ENCODE measurements around the gene DNAJC1.

Gene DNAJC1

GRCh38 chr10:22006379-22006884 lies 2.9 kb upstream of the DNAJC1 start:
- no peak for DNase-seq

- no peak for DNase-seq
These were observed 2.2 kb upstream of the DNAJC1 start for GRCh38 chr10:22005763-22006162.

- DNase-seq = no peak
These were observed 393 bp upstream of the DNAJC1 start for GRCh38 chr10:22003964-22004281.

- no peak for DNase-seq
These were observed 846 bp downstream of the DNAJC1 start for GRCh38 chr10:22002591-22003176.

GRCh38 chr10:21995557-21995956 lies 8.0 kb downstream of the DNAJC1 start:
- DNase-seq = no peak

DNA sequence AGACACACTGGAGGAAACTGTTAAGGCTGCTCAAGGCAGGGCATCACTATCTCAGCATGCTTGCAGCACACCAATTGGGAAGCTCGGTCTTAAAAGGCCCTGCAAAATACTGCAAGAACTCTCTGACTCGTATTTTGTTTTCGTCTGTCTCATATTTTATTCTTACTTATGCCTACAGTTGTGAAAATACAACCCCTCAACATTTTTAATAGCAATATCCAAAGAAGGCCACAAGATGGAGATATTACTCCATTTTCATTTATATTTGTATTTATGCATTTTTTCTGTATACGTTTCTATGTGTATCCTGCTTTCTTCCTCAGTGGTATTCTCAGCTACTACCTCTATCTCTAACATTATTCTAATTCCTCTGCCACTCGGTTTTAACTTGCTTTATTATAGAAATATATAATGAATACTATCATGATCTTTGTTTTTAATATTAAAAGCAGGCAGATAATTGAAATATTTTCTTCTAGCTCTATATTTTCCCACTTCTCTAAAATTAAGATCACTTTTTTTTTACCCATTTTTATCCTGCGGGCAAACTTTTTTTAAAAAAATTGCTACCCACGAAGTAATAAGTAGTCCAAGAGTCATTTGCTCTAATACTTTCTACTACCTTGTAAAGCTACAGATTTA lies 10.0 kb downstream of the DNAJC1 start:
- DNase-seq = peak; percentile 15

- DNase-seq = no peak
These were observed 11.7 kb downstream of the DNAJC1 start for GRCh38 chr10:21991785-21992184.

DNA sequence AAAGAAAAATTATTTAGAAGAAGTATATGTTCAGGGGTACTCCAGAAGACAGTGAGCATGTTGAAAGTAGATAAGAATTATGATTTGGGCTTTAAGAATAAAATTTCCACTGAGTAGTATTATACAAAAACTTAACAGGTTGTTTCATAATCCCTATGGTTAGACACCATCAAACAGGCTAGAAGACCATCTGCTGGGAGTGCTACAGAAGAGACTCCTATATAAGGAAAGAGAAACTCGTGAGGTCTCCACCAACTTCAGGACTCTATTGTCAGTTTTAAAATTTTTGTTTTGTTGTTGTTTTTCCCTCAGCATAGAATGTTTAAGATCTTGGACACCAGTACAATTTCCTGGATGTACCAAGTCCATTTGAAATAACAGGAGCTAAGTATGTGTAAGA lies 13.1 kb downstream of the DNAJC1 start:
- no peak for DNase-seq

DNA sequence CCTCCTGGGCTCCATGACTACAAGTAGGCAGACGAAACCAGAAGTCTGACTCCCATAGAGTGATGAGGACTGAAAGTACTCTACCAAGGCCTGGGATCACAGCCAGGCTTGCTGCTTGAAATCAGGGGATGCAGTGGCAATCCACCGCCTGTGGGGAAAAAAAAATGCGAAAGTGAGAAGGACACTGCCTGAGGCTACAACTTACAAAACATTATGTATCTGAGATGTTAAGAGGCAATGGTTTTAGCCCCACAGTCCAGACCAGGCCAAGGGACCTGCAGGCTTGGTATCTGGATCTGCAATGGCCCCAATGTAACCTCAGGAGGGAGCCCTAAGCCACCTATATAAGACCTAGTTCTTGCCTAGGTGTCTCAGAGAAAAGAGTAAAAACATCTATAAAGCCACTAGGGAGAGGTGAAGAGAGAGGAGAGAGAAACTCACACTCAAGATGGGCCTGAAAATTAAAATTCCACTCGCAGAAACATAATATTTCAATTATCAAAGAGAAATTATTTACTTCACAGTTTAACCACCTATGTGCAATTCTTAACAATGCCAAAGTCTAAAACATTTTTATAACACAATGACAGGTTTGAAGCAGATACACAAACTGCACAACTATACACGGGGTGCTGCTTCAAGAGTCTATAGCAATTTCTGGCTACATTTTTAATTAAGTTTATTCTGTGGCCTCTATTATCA lies 13.9 kb downstream of the DNAJC1 start:
- DNase-seq = peak; percentile 53

DNA sequence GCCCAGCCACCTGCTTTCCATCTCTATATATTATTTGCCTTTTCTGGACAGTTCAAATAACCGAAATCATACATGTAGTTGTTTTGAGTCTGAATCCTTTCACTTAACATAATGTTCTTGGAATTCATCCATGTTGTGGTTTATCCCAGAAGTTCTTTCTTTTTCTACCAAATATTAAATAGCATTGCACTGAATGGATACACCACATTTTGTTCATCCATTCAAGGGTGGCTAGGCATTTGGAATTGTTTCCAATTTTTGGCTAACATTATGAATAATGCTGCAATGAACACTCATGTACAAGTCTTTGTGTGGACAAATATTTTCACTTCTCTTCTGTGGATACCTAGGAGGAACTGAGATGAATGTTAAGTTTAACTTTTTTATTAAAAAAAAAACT lies 18.0 kb downstream of the DNAJC1 start:
- DNase-seq = no peak

- no peak for DNase-seq
These were observed 22.4 kb downstream of the DNAJC1 start for GRCh38 chr10:21981118-21981517.

GRCh38 chr10:21980691-21981090 lies 22.8 kb downstream of the DNAJC1 start:
- DNase-seq = no peak

GRCh38 chr10:21978191-21978862 lies 25.2 kb downstream of the DNAJC1 start:
- DNase-seq = peak; percentile 5

- DNase-seq = no peak
These were observed 26.8 kb downstream of the DNAJC1 start for GRCh38 chr10:21976739-21977138.

DNA sequence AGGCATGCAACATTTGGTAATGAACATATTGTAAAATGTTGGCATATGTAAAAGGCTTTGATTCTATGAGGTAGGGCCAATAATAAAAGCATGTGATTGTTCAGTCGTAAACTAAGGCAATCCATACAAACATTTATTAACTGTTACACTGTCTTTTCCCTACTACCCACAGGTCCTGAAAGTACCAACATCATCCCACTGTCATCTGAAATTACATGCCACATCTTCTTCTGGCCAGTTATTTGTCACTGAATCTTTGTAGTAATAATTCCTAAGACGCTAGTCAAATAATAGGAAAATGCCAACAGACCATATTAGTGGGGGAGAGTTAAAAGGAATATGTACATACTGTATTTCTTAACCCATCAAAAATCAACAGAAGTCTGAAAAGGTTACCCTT lies 27.2 kb downstream of the DNAJC1 start:
- no peak for DNase-seq

GRCh38 chr10:21975378-21975990 lies 28.0 kb downstream of the DNAJC1 start:
- DNase-seq = peak; percentile 94

GRCh38 chr10:21972584-21972983 lies 30.9 kb downstream of the DNAJC1 start:
- DNase-seq = no peak

GRCh38 chr10:21969326-21970287 lies 33.9 kb downstream of the DNAJC1 start:
- no peak for DNase-seq

DNA sequence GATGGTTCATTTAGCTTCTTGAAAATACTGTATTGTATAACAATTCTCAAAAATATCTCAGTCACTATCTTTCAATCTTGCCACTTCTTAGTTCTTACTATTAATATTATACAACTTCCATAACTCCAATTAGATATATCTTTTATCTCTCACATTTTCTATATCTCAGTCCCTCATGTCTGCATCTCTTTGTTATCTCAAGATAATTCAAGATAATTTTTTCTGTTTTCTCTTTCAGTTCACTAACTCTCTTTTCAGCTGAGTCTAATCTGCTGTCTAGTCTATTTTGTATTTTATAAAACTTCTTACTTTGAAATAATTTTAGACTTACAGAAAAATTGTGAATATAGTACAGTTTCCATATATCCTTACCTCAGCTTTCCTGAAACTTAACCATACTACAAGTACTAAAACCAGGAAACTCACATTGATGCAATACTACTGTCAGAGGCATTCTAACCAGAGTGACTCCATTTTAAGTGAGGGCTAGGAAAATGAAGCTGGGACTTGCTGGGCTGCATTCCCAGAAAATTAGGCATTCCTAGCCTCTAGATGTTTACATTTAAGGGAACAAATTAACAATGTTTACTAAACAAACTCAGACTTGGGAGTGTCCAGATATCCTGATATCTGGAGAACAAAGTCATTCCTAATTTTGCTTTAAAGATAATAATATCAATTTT lies 38.4 kb downstream of the DNAJC1 start:
- DNase-seq = no peak

DNA sequence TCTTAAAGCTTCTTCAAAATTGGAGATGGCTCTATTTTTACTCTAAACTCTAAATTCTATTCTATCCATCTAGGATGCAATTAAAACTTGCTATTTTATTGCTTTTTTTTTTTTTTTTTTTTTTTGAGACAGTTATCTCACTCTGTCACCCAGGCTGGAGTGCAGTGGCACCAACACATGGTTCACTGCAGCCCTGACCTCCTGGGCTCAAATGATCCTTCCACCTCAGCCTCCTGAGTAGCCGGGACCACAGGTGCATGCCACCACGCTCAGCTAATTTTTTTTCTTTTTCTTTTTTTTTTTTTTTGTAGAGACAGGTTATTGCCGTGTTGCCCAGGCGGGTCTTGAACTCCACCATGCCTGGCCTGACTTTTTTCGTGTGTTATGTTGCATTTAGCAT lies 41.2 kb downstream of the DNAJC1 start:
- DNase-seq = no peak

DNA sequence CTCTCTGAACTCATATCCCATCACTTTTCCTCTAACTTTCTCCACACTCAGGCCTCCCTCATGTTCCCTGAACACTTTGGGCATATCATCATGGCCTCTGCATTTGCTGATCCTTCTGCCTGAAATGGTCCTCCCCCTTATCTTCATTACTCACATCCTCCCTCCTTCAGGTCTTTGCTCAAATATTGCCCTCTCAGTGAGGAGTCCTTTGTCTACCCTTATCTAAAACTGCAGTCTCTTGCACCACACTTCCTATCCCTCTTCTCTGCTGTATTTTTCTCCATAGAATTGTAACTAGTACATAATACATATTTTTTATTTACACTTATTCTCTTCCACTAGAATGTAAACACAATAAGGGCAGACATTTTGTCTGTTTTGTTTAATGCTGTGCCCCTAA lies 41.7 kb downstream of the DNAJC1 start:
- no peak for DNase-seq

DNA sequence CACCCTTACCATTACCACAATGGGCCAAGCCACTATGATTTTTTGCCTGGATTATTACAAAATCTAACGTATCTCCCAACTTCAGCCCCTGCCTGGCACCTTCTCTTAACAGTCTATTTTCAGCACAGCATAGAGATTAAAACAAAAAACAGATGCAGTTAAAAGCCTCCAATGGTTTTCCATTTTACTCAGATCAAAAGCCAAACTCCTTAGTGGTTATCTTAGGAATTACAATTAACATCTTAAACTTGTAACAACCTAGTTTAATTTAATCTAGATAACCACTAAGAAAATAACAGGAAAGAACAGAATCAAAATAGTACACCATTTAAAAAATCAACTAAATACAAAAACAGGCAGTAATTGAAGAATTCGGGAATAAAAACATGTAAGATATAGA lies 43.5 kb downstream of the DNAJC1 start:
- DNase-seq = no peak

All from NCI-H1092 treated with DMSO at 0.1 percent for 48 hours (cell line).